Right lobe of liver (tissue), 4 donors: ENCODE data around the gene KLC1.

ENCODE experiments used
- POLR2A ChIP-seq: fragments of 450-650 bp; IDR thresholded peaks from one replicate; pipeline ENCODE4 v1.6.1; 2017; ENCODE audit warnings: antibody characterized with exemption, mild to moderate bottlenecking
- TF ChIP-seq, protein P1 (sequence below), 4 donors: fragments of 200-600 bp in 3 of 4; fragments of 450-650 bp in 1 of 4; IDR thresholded peaks; one replicate each; pipeline versions ENCODE4 v1.5.1 to v1.8.0; 2016 to 2022; ENCODE audit warnings: antibody characterized with exemption in 4 of 4, mild to moderate bottlenecking in 2 of 4
- donor health status: DM: no; HTN: no; CAD: no.
- donor health status: DM: no; HTN: no; CAD: no.
- donor health status: DM: no; HTN: yes; CAD: no.

DNA sequence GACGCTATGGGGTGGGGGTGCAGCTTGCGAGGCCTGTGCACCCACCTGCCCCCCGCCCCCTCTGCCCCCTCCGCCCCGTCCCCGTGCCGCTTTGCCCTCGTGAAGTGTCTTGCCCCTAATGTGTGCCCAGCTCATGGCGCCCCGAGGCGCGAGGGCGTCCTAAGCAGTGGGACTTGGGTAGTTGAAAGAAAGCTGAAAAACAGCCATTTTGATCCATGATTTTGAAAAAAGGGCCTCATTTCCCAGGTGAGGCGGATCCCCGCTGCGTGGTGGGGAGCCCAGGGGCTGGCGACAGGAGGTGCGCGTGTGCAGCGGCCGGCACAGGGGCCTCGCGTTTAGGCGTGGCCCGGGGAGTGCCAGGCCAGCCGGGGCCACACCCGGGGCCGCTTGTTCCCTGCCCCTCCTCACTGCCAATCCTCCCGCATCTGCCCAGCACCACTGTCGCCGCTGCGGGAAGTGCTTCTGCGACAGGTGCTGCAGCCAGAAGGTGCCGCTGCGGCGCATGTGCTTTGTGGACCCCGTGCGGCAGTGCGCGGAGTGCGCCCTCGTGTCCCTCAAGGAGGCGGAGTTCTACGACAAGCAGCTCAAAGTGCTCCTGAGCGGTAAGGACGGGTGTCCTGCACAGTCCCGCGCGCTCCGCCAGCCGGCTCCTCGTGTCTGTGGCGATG lies 98.4 kb downstream of the KLC1 start:
- TF ChIP-seq, protein P1, sequence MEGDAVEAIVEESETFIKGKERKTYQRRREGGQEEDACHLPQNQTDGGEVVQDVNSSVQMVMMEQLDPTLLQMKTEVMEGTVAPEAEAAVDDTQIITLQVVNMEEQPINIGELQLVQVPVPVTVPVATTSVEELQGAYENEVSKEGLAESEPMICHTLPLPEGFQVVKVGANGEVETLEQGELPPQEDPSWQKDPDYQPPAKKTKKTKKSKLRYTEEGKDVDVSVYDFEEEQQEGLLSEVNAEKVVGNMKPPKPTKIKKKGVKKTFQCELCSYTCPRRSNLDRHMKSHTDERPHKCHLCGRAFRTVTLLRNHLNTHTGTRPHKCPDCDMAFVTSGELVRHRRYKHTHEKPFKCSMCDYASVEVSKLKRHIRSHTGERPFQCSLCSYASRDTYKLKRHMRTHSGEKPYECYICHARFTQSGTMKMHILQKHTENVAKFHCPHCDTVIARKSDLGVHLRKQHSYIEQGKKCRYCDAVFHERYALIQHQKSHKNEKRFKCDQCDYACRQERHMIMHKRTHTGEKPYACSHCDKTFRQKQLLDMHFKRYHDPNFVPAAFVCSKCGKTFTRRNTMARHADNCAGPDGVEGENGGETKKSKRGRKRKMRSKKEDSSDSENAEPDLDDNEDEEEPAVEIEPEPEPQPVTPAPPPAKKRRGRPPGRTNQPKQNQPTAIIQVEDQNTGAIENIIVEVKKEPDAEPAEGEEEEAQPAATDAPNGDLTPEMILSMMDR (IDR thresholded peaks at IDR 0.05): no peak
- no peak for TF ChIP-seq POLR2A
